NAMALWA (cell line): ENCODE data around the gene ARHGAP15.

ENCODE experiments used
- DNase-seq: peaks from one replicate; pipeline ENCODE4 v3.0.0-alpha.2; 2015; ENCODE audit warnings: low spot score

ARHGAP15 gene

GRCh38 chr2:143171817-143172216, 42.6 kb downstream of the ARHGAP15 start:
- DNase-seq, result no peak

DNA sequence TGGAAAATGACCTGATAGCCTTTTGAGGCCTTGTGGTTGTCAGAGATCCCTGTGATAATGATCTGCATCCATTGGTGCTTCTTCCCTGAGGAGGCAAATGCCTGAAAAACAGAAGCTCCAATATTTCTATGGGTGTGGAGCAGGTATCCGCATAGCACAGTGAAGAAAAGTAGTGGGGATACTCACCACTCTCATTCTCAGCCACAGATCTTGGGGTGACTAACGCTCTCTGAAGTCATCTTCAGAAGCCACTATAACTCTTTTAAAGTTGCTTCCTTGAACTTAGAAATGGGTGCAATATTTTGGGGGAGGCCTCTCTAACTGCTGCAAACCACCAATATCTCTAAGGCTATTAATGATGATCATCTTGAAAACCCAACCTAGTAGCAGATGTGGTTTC, 46.2 kb downstream of the ARHGAP15 start:
- no peak for DNase-seq

DNA sequence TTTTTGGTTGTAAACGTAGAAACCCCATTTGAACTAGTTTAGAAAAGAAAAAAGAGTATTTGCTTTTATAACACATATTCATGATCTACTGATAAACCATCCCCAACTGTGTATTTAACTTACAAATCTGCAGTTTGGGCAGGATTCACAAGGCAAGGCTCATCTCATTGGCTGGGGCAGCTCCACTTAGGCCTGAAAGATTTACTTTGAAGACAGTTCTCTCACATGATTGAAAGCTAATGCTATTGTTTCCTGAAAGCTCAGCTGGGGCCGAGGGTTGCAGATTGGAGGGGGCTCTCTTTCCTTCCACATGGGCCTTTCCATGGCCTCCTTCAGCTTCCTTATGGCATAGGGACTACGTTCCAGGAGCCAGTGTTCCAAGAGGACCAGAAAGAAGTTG, 47.4 kb downstream of the ARHGAP15 start:
- peak; percentile 53 for DNase-seq

- peak; percentile 77 for DNase-seq
Observed at GRCh38 chr2:143177096-143177786, 48.0 kb downstream of the ARHGAP15 start.

- DNase-seq, result no peak
Observed at GRCh38 chr2:143181494-143181893, 52.3 kb downstream of the ARHGAP15 start.

GRCh38 chr2:143182649-143183048, 53.4 kb downstream of the ARHGAP15 start:
- no peak for DNase-seq

DNA sequence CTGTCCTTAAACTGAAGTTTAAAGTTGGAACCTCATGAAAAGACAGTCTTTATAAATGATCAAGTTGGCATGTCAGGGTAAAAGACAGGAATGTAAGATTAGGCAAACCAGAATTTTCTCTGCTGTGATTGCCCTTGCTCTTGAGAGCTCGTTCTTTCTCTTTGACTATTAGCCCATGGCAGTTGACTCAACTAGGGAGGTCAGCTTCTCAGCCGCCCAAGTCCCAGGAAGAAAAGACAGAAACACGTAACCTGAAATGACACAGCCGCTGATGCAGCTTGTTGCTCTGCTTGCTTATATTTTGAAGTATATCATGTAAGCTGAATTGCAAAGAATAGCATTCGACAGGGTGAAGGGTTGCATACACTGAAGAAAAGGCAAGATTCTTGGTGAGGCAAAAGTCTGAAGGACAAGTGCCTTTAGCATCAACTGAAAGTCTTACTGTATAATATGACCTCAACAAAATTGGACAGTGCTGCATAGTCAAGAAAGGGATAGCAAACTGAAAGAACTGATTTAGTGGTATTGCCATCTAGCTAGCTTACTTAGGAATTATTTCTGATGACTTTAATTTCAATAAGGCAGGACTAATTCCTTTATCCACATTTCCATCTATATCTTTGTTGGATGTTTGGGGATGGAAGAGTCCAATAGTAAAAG, 54.7 kb downstream of the ARHGAP15 start:
- DNase-seq, result no peak

GRCh38 chr2:143186876-143187275, 57.7 kb downstream of the ARHGAP15 start:
- no peak for DNase-seq

DNA sequence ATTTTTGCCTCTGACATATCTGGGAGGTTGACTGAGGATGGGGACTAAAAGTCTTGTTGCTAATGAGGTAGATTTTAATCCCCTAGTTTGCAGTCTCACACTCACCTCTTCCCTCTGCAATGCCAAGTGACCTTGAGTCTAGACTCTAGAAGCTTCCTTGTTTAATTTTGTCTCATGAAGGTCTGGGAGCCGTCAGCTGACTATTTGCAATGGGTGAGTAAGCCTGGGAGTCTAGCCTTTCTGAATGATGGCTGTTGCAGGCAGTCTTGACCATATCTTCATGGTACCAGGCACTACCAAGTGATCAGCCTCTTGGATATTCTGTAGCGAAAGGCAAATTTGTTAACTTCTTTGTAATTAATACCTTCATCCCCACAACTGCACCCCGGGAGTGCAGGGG, 61.2 kb downstream of the ARHGAP15 start:
- no peak for DNase-seq

- DNase-seq, result no peak
Observed at GRCh38 chr2:143192106-143192505, 62.9 kb downstream of the ARHGAP15 start.

DNA sequence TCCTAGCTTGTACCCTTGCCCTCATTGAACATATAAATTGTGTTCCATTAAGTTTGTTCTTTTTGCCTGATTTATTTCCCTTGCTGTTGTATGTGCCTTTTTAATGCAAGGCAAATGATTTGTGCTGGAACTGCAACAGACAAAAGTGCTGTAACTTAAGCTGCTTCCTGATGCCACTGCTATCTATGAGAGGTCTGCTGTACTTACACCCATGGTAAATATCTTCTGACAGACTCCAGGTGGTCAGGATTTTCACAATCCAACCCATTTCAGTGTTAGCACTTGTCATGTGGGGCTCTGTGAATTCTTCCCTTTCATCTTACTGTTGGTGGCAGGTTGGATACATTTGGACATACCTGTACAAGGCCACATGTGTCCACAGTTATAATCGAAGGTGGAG, 63.5 kb downstream of the ARHGAP15 start:
- DNase-seq, result no peak

- DNase-seq, result no peak
Observed at GRCh38 chr2:143193121-143193520, 63.9 kb downstream of the ARHGAP15 start.

GRCh38 chr2:143195511-143195910, 66.3 kb downstream of the ARHGAP15 start:
- DNase-seq, result no peak

DNA sequence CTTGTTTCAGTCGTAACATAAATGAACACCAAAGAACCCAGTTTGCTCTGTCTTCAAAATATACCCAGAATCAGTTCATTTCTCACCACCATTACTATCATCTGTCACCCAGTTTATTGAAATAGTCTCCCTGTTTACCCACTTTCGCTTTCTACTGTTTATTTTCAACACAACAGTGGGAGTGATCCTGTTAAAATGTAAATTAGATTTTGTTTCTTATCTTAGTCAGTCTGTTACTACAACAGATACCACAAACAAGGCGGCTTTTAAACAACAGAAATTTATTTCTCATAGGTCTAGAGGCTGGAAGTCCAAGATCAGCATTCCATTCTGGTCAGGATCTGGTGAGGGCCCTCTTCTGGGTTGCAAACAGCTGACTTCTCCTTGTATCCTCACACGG, 74.8 kb downstream of the ARHGAP15 start:
- no peak for DNase-seq

GRCh38 chr2:143205106-143205764, 76.0 kb downstream of the ARHGAP15 start:
- peak; percentile 47 for DNase-seq

DNA sequence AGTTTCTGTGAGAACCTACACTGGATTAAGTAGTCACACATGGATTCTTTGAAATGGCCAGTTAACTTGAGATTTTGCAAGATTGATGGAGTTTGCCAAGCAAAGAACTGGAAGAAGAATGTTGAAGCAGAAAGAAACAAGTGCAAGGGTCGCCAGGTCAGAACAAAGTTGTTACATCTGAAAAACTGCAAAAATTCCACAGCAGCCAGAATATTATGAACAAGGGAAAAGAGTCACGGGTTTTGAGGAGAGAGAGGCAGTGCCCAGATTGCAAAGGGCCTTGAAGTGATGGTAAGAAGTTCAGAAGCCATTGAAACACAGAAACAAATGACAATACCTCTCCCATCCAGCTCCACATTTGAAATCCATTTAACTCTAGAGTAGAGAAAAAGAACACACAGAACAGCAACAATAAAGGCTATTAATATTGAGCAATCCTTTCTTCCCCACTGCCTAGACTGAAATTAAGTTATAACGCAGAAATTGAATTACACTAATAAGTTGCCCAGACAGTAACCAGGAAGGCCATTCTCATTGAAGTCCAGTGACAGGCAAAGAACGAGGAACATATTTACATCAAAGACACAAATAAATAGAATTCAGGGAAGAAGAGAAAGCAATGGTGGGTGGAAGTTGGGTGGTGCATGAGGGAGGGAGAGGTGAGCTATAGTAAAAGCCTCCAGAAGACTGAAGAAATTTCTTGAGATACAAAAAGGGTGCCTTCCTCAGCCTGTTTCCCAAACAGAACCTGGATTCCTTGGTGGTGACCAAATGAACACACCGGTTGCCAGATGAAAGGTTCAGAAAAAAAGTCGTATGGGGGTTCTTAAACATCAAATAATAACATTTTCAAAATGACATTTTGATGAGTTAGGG, 80.6 kb downstream of the ARHGAP15 start:
- no peak for DNase-seq

DNA sequence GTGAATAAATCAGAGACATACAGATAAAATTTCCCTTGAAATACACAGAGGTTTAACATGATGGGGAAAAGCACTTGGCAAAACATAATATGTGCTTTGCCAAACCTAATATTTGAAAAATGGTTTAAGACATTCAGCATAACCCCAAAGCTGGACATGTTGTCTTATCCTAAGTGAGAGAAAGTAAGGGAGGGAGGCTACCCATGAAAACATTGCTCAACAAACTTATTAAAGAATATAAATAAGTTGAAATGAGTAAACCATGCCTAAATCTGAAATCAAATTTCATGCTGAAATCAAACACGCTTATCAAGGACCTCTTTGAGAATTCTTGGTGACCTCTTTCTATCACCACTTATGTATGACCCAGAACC, 81.2 kb downstream of the ARHGAP15 start:
- DNase-seq, result no peak

GRCh38 chr2:143217512-143218115, 88.4 kb downstream of the ARHGAP15 start:
- DNase-seq, result no peak

DNA sequence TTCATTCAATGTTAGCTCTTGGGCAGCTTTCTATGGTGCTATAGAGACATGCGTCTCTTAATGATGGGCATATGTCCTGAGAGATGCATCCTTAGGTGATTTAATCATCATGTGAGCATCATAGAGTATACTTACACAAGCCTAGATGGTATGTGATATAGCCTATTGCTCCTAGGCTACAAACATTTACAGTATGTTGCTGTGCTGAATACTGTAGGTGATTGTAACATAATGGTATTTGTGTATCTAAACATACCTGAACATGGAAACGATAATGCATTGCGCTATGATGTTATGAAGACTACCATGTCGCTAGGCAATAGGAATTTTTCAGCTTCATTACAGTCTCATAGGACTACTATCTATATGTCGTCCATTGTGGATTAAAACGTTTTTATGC, 89.4 kb downstream of the ARHGAP15 start:
- no peak for DNase-seq

DNA sequence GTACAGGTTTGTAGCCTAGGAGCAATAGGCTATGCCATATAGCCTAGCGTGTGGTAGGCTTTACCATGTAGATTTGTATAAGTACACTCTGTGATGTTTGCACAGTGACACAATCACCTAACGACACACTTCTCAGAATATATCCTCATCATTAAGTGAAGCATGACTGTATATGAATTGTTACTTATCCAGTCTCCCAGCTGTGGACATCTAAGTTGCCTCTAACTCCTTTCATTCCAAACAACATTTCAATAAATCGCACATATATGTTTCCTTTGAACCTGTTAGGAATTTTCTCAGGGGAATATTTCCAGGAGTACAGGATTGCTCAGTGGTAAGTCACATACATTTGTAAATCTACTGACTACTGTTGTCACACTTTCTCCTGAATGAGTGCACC, 90.0 kb downstream of the ARHGAP15 start:
- no peak for DNase-seq

DNA sequence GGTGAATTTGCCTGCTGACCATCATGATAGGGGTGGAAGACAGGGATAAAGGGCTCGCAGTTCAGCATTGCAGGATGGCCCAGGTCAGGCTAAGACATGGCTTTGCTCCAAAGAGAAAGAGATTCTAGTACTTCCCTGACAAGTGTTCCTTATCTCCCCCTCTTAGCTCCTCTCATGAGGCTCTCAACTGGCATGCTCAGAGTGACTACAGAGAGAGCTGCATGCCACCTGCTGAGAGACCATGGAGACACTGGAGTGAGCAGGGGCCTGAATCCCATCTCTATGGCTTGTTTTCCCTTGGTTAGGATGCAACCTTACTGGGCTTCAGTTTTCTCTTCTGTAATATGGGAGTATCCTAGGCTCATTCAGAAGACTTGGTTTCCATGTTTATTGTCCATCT, 94.3 kb downstream of the ARHGAP15 start:
- no peak for DNase-seq

- no peak for DNase-seq
Observed at GRCh38 chr2:143225931-143226330, 96.7 kb downstream of the ARHGAP15 start.
